Measurements from ENCODE around the gene TENM3. TPM values are rescaled to one million over a fixed set of nuclear protein-coding genes. Genes with fewer than 3 reads are reported as not detected.

TENM3 gene
- total and polyA plus RNA-seq, 2 of the 8 experiments (the other 6 are each of a cell fraction or from before 2014, with no cell fraction given), result 36.9 to 69.3 TPM

DNA sequence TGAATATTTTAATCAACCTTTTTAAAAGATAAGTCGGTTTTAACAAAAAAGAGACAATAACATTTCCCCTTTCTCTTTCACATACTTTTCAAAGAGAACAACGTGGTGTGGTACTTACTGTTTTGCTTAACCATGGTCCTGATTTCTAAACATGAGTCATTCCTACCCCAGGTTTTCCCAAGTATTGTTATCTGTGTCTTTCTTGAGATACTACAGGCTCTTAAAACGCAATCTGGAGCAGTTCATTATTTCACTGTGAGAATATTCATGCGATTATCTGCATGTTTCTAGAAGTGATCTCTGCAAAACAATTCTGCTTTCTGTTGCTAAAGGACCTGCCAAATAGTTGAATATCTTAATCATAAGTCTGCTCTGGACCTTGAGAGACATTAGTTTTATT, 127.3 kb downstream of the TENM3 start:
- Histone ChIP-seq H3K4me1 (replicated peaks in 1 of 4; ENCODE audit: control insufficient read depth in 3 of 4, insufficient read depth in 4 of 4, low read length in 3 of 4) (0 out of 7 replicates have a peak, but pooled peaks cover 0 to 8% (median 3%) of the 10 kb centered on the region in 4 experiments), H3K9ac (replicated peaks in 1 of 4; ENCODE audit: extremely low read depth in 1 of 4, low read depth in 3 of 4, low read length in 3 of 4) (no peak overlapping the region), H3K27me3 (replicated peaks in 1 of 4; ENCODE audit: control insufficient read depth in 3 of 4, extremely low read depth in 1 of 4, insufficient read depth in 3 of 4, low read length in 3 of 4) (no peaks in the 10 kb centered on the region), H3K4me3 (ENCODE audit: extremely low read depth in 1 of 4, insufficient read depth in 2 of 4, low read depth in 3 of 4, low read length in 4 of 4) (no peak overlapping the region), H2BK5ac (ENCODE audit: low read depth, low read length) (no peak overlapping the region), H2AK5ac (ENCODE audit: low read depth, low read length) (no peak overlapping the region), H3K79me1 (ENCODE audit: low read depth, low read length) (no peaks in the 10 kb centered on the region), H3K18ac (ENCODE audit: extremely low read depth, low read length) (no peak overlapping the region), H2BK20ac (ENCODE audit: low read length) (no peak overlapping the region), H2BK15ac (ENCODE audit: low read length) (no peak overlapping the region), H3K23me2 (ENCODE audit: low read depth, low read length) (no peaks in the 10 kb centered on the region; the same call in 1 of the 2 replicates), H2BK120ac (replicated peaks; ENCODE audit: low read depth, low read length) (no peak overlapping the region), H4K91ac (replicated peaks; ENCODE audit: insufficient read length, low read length) (no peak overlapping the region), H2AFZ (ENCODE audit: low read length) (no peak overlapping the region), H3K4ac (replicated peaks; ENCODE audit: insufficient read length, low read depth, low read length) (no peak overlapping the region), H3K4me2 (ENCODE audit: insufficient read depth in 1 of 2, low read depth in 2 of 2, low read length in 2 of 2) (no peak overlapping the region), H3K9me3 (ENCODE audit: insufficient read depth in 2 of 2, low read depth in 1 of 2, low read length in 1 of 2) (no peaks in the 10 kb centered on the region), H4K8ac (ENCODE audit: extremely low read depth, insufficient read depth, low read length) (no peak overlapping the region), H3K27ac (ENCODE audit: low read depth, low read length) (no peak overlapping the region), H3K79me2 (ENCODE audit: control insufficient read depth in 1 of 2, insufficient read depth in 2 of 2, low read length in 2 of 2) (no peaks in the 10 kb centered on the region), H4K20me1 (replicated peaks in 1 of 2; ENCODE audit: control insufficient read depth in 1 of 2, insufficient read depth in 2 of 2, low read length in 2 of 2) (no peaks in the 10 kb centered on the region), H3K23ac (ENCODE audit: insufficient read length) (no peak overlapping the region), H2BK12ac (ENCODE audit: low read depth, low read length) (no peak overlapping the region), H4K5ac (ENCODE audit: insufficient read length, low read depth, low read length) (no peak overlapping the region), H3K14ac (ENCODE audit: insufficient read length) (no peak overlapping the region), H3K56ac (replicated peaks; ENCODE audit: insufficient read length, low read depth, low read length) (no peak overlapping the region), H3K36me3 (ENCODE audit: control insufficient read depth in 2 of 4, insufficient read depth in 4 of 4, low read length in 3 of 4) (peaks cover 0 to 4% (median 0%) of the 10 kb centered on the region in 4 experiments; a peak in 1 of 8 replicates)
- CTCF ChIA-PET (ENCODE audit: partially characterized antibody), result no interaction called here
- POLR2A ChIA-PET (ENCODE audit: partially characterized antibody), result no interaction called here
- DNase-seq (ENCODE audit: low read depth in 1 of 2, low spot score in 2 of 2), result no peak
- 59% methylated on average over 4 of the region's 4 CpGs; no CpG with 5 or more reads in 1 of the 2 experiments for WGBS, 2 experiments (ENCODE audit: extremely low coverage in 1 of 2, insufficient coverage in 1 of 2, insufficient read length in 1 of 2, insufficient replicate concordance in 2 of 2, low coverage in 1 of 2, low lambda C conversion rate in 2 of 2, missing lambda C conversion rate in 1 of 2)
- FAIRE-seq, result no peak
- no peak for TF ChIP-seq EZH2 (IDR thresholded peaks at IDR 0.05; ENCODE audit: low read depth, low read length, severe bottlenecking)
- TF ChIP-seq CTBP2 (IDR thresholded peaks at IDR 0.05; ENCODE audit: borderline replicate concordance, insufficient read depth, insufficient read length, low read length), result no peak
- no peak for TF ChIP-seq KDM5A (IDR thresholded peaks at IDR 0.05; ENCODE audit: low read length)
- no peak for TF ChIP-seq YY1 (IDR thresholded peaks at IDR 0.05; ENCODE audit: low read depth, low read length)
